SU-DHL-6 (cell line): ENCODE results near the gene DSC2.

Experiments used
- H2AFZ ChIP-seq: fragments of 200-600 bp; sonication (generic); 2 replicates; pipeline ENCODE4 v1.6.1; 2014; ENCODE audit warnings: low read depth, mild to moderate bottlenecking, moderate library complexity, mixed read lengths, antibody characterized with exemption, low read length; ENCODE audit not compliant: severe bottlenecking
- H3F3A ChIP-seq: fragments of 200-600 bp; shearing (Covaris generic); 2 replicates; pipeline ENCODE4 v1.6.0; 2016; ENCODE audit warnings: antibody characterized with exemption, mild to moderate bottlenecking; ENCODE audit not compliant: insufficient read depth
- H3K27ac ChIP-seq: fragments of 200-600 bp; sonication (generic); 2 replicates; pipeline ENCODE4 v1.5.1; 2016; ENCODE audit warnings: low read depth, mild to moderate bottlenecking, low read length, moderate library complexity, mixed read lengths
- H3K27me3 ChIP-seq: fragments of 200-600 bp; sonication (generic), shearing (Covaris generic); 2 replicates; pipeline ENCODE4 v1.6.0; 2014; ENCODE audit warnings: mild to moderate bottlenecking, low read length
- H3K36me3 ChIP-seq: fragments of 200-600 bp; sonication (generic); 2 replicates; pipeline ENCODE4 v1.6.1; 2014; ENCODE audit warnings: mild to moderate bottlenecking, low read length, mixed read lengths
- H3K4me2 ChIP-seq: fragments of 300-600, 200-600 bp; shearing (Covaris generic), sonication (generic); 2 replicates; pipeline ENCODE4 v1.6.0; 2014; ENCODE audit warnings: low read length, low read depth, mild to moderate bottlenecking; ENCODE audit not compliant: poor library complexity, severe bottlenecking
- H3K4me3 ChIP-seq: fragments of 200-600 bp; sonication (generic); 2 replicates; pipeline ENCODE4 v1.5.1; 2014; ENCODE audit warnings: antibody characterized with exemption, low read length, mild to moderate bottlenecking, mixed read lengths; ENCODE audit not compliant: insufficient read depth, poor library complexity, severe bottlenecking
- H3K79me2 ChIP-seq: fragments of 200-600 bp; sonication (generic); 2 replicates; pipeline ENCODE4 v1.6.1; 2014; ENCODE audit warnings: mild to moderate bottlenecking, low read length, moderate library complexity; ENCODE audit not compliant: insufficient read depth
- H3K9ac ChIP-seq: fragments of 200-600 bp; sonication (generic); 2 replicates; pipeline ENCODE4 v1.7.0; 2014; ENCODE audit warnings: mild to moderate bottlenecking, low read length
- H3K9me2 ChIP-seq: fragments of 200-600 bp; sonication (generic); replicated peaks from 2 replicates; pipeline ENCODE4 v1.6.1; 2014; ENCODE audit warnings: low read length; ENCODE audit not compliant: insufficient read depth
- H3K9me3 ChIP-seq: fragments of 200-600 bp; sonication (generic); 2 replicates; pipeline ENCODE4 v1.6.1; 2014; ENCODE audit warnings: low read length, mixed read lengths; ENCODE audit not compliant: insufficient read depth
- H4K20me1 ChIP-seq: fragments of 200-600 bp; sonication (generic); 2 replicates; pipeline ENCODE4 v1.6.1; 2014; ENCODE audit warnings: low read depth, mild to moderate bottlenecking, antibody characterized with exemption, low read length, moderate library complexity, mixed read lengths
- EZH2phosphoT487 ChIP-seq: fragments of 200-600 bp; sonication (generic), shearing (Covaris generic); conservative IDR thresholded peaks from 2 replicates; pipeline ENCODE4 v1.6.1; 2018; ENCODE audit warnings: mild to moderate bottlenecking, antibody characterized with exemption, low read length, moderate library complexity, mixed read lengths
- TF ChIP-seq, protein P1 (sequence below): fragments of 200-600 bp; sonication (generic); IDR thresholded peaks from one replicate; pipeline ENCODE4 v1.5.1; 2017; ENCODE audit warnings: antibody characterized with exemption, mild to moderate bottlenecking, low read length, moderate library complexity; ENCODE audit not compliant: insufficient read depth, poor library complexity, severe bottlenecking

DSC2 gene

DNA sequence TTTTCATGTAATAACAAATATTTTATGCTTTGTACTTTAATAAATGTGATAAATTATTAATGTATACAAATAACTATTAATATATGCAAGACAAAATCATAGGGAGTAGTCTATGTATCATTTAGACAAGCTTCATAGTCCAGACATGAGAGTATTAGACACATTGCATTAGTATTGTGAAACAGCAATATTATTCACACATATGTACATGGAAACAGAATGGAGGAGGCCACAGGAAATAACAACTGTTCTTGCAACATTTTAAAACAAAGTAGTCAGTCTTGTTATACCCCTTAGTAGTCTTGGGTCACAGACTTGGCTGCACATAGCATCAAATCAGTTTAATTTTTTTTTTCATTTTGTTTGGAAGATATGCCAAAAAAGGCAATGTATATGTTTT is 44.6 kb upstream of the DSC2 start:
- Histone ChIP-seq H3K27me3 (no peaks in the 10 kb centered on the region), H3K9me3 (0 out of 2 replicates have a peak, but pooled peaks cover 5% of the 10 kb centered on the region), H3K4me2 (no peak overlapping the region), H3K27ac (no peak overlapping the region), H3K9ac (no peak overlapping the region), H4K20me1 (no peaks in the 10 kb centered on the region), H3K79me2 (no peaks in the 10 kb centered on the region), H3K36me3 (no peaks in the 10 kb centered on the region), H3K9me2 (no peaks in the 10 kb centered on the region), H2AFZ (no peak overlapping the region), H3K4me3 (no peak overlapping the region), H3F3A (no peaks in the 10 kb centered on the region)
- TF ChIP-seq EZH2phosphoT487 = no peak
- TF ChIP-seq, protein P1, sequence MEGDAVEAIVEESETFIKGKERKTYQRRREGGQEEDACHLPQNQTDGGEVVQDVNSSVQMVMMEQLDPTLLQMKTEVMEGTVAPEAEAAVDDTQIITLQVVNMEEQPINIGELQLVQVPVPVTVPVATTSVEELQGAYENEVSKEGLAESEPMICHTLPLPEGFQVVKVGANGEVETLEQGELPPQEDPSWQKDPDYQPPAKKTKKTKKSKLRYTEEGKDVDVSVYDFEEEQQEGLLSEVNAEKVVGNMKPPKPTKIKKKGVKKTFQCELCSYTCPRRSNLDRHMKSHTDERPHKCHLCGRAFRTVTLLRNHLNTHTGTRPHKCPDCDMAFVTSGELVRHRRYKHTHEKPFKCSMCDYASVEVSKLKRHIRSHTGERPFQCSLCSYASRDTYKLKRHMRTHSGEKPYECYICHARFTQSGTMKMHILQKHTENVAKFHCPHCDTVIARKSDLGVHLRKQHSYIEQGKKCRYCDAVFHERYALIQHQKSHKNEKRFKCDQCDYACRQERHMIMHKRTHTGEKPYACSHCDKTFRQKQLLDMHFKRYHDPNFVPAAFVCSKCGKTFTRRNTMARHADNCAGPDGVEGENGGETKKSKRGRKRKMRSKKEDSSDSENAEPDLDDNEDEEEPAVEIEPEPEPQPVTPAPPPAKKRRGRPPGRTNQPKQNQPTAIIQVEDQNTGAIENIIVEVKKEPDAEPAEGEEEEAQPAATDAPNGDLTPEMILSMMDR = no peak

DNA sequence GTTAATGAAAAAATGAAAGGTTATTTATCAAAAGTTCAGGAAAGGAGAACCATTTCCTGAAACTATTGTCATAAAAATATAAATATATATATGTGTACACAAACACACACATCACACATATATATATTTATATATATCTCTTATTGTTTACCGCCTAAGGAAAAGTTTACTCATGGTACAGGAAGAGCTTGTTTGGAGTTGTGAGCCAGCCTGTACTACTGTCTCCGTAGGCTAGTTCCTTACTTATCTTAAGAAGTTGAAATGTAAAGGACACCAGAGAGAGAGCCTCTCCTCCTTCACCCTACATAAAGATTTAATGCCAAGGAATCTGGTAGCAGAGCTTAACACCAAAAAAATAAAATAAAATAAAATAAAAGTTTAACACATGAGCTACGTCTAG is 40.8 kb upstream of the DSC2 start:
- H3K27me3 ChIP-seq = no peaks in the 10 kb centered on the region
- H3K9me2 ChIP-seq = no peaks in the 10 kb centered on the region
- no peak overlapping the region for H3K4me3 ChIP-seq
- H3K9ac ChIP-seq = no peak overlapping the region
- H2AFZ ChIP-seq = no peak overlapping the region
- no peaks in the 10 kb centered on the region for H3F3A ChIP-seq
- H3K79me2 ChIP-seq = no peaks in the 10 kb centered on the region
- H4K20me1 ChIP-seq = no peaks in the 10 kb centered on the region
- H3K9me3 ChIP-seq = no peaks in the 10 kb centered on the region
- TF ChIP-seq, protein P1 = no peak
- TF ChIP-seq EZH2phosphoT487 = no peak
- H3K36me3 ChIP-seq = no peaks in the 10 kb centered on the region
- H3K4me2 ChIP-seq = no peak overlapping the region
- H3K27ac ChIP-seq = no peak overlapping the region

DNA sequence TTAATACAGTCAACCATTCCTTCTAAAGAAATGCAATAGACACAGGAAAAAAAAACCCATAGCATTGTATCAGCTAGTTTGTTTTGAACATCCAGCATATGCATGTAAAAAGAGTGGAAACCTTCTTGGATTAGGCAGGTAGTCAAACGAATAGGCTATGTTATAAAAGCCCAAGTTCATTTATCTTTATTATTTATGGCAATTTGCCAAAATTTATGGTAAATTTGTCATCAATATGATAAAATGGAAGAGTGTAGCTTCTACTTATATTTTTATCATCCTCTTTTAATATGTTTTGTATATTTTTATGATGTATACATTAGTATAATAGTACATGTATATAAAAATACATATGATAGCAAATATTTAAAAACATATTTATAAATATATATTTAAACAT is 36.5 kb upstream of the DSC2 start:
- no peak overlapping the region for H3K9ac ChIP-seq
- no peak overlapping the region for H3K4me3 ChIP-seq
- H4K20me1 ChIP-seq = no peaks in the 10 kb centered on the region
- no peaks in the 10 kb centered on the region for H3F3A ChIP-seq
- no peak overlapping the region for H3K4me2 ChIP-seq
- TF ChIP-seq, protein P1 = no peak
- no peak for TF ChIP-seq EZH2phosphoT487
- H3K9me3 ChIP-seq = no peaks in the 10 kb centered on the region
- H3K79me2 ChIP-seq = no peaks in the 10 kb centered on the region
- no peak overlapping the region for H3K27ac ChIP-seq
- H3K36me3 ChIP-seq = no peaks in the 10 kb centered on the region
- H2AFZ ChIP-seq = no peak overlapping the region
- H3K9me2 ChIP-seq = no peaks in the 10 kb centered on the region
- H3K27me3 ChIP-seq = no peaks in the 10 kb centered on the region
